Measurements from ENCODE around the gene CTU2.

The CTU2 gene

GRCh38 chr16:88737298-88738150 lies 31.2 kb downstream of the CTU2 start:
- Histone ChIP-seq H3K4me3 (replicated peaks; ENCODE audit: insufficient read depth, low read length) (no peak overlapping the region), H3K27ac (replicated peaks) (no peak overlapping the region), H3K27me3 (ENCODE audit: insufficient read depth, poor library complexity, severe bottlenecking) (no peaks in the 10 kb centered on the region)
- peak; percentile 64 to 75 for DNase-seq (ENCODE audit: low read depth in 1 of 2, low spot score in 1 of 2)
- TF ChIP-seq GABPA (IDR thresholded peaks at IDR 0.05; ENCODE audit: low read depth) (no peak), CTCF (IDR thresholded peaks at IDR 0.05; ENCODE audit: insufficient read depth, low read length) (peak; percentile 36)

- H3K27ac ChIP-seq (replicated peaks): no peak overlapping the region
- TF ChIP-seq SPI1 (IDR thresholded peaks at IDR 0.05; ENCODE audit: borderline replicate concordance, low read depth): no peak
- no peak; the same call in 1 of the 2 replicates for TF ChIP-seq POLR2AphosphoS5 (IDR thresholded peaks at IDR 0.05; ENCODE audit: low read depth)
- TF ChIP-seq REST (IDR thresholded peaks at IDR 0.05; ENCODE audit: insufficient replicate concordance, low read depth): no peak
- TF ChIP-seq GABPA (IDR thresholded peaks at IDR 0.05; ENCODE audit: low read depth): no peak
- no peak for TF ChIP-seq CTCF (IDR thresholded peaks at IDR 0.05; ENCODE audit: insufficient read depth, low read length)
- no peaks in the 10 kb centered on the region for H3K27me3 ChIP-seq (ENCODE audit: insufficient read depth, poor library complexity, severe bottlenecking)
- H3K4me3 ChIP-seq (replicated peaks; ENCODE audit: insufficient read depth, low read length): no peak overlapping the region
- no peak for DNase-seq (ENCODE audit: low read depth in 1 of 2, low spot score in 1 of 2)
Measured at GRCh38 chr16:88738151-88739084, 32.1 kb downstream of the CTU2 start.

GRCh38 chr16:88739139-88739976 lies 33.1 kb downstream of the CTU2 start:
- Histone ChIP-seq H3K4me3 (replicated peaks; ENCODE audit: insufficient read depth, low read length) (no peak overlapping the region), H3K27me3 (ENCODE audit: insufficient read depth, poor library complexity, severe bottlenecking) (no peaks in the 10 kb centered on the region), H3K27ac (replicated peaks) (no peak overlapping the region)
- no peak for TF ChIP-seq CTCF (IDR thresholded peaks at IDR 0.05; ENCODE audit: insufficient read depth, low read length)
- TF ChIP-seq POLR2AphosphoS5 (IDR thresholded peaks at IDR 0.05; ENCODE audit: low read depth): no peak
- TF ChIP-seq REST (IDR thresholded peaks at IDR 0.05; ENCODE audit: insufficient replicate concordance, low read depth): no peak
- TF ChIP-seq GABPA (IDR thresholded peaks at IDR 0.05; ENCODE audit: low read depth): no peak
- TF ChIP-seq SPI1 (IDR thresholded peaks at IDR 0.05; ENCODE audit: borderline replicate concordance, low read depth): no peak
- DNase-seq (ENCODE audit: low read depth in 1 of 2, low spot score in 1 of 2): no peak

Data from HL-60 (cell line).